Astrocyte of the cerebellum (primary cell): ENCODE measurements around the gene M6PR.
"Not testable (repeated sequence)": the region's sequence is repeated elsewhere in the genome, so short reads cannot be mapped to it uniquely, and the experiment has no call there.

Source experiments
- DNase-seq: peaks from one replicate; pipeline ENCODE4 v3.0.0-alpha.2; 2011; ENCODE audit warnings: low read depth
- H3K4me3 ChIP-seq: 2 replicates; pipeline ENCODE4 v1.5.1; 2011; ENCODE audit warnings: mild to moderate bottlenecking, low read depth, low read length, moderate library complexity
- in situ Hi-C: cut with HindIII; loops from 2 replicates; pipeline ENCODE4 v1.10.0; 2017; ENCODE audit warnings: low sequenced_read_pairs
- TF ChIP-seq, protein P1 (sequence below): IDR thresholded peaks from 2 replicates; pipeline ENCODE4 v1.5.1; 2012; ENCODE audit warnings: low read length, low read depth, moderate library complexity, mild to moderate bottlenecking; ENCODE audit errors: missing control alignments

M6PR gene

DNA sequence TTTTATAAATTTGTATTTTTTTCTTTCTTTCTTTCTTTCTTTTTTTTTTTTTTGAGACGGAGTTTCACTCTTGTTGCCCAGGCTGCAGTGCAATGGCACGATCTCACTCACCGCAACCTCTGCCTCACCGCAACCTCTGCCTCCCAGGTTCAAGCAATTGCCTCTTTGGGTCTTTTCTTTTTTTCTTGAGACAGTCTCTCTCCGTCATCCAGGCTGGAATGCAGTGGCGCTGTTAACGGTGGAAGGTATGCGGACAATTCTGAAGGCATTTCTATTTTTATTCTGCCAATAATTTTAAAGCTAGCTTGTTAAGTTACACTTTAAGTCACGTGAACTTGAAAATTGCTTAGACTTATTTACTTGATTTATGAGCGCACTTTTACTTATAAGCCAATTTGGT is 43.9 kb downstream of the M6PR start:
- no peak overlapping the region for H3K4me3 ChIP-seq
- TF ChIP-seq, protein P1, sequence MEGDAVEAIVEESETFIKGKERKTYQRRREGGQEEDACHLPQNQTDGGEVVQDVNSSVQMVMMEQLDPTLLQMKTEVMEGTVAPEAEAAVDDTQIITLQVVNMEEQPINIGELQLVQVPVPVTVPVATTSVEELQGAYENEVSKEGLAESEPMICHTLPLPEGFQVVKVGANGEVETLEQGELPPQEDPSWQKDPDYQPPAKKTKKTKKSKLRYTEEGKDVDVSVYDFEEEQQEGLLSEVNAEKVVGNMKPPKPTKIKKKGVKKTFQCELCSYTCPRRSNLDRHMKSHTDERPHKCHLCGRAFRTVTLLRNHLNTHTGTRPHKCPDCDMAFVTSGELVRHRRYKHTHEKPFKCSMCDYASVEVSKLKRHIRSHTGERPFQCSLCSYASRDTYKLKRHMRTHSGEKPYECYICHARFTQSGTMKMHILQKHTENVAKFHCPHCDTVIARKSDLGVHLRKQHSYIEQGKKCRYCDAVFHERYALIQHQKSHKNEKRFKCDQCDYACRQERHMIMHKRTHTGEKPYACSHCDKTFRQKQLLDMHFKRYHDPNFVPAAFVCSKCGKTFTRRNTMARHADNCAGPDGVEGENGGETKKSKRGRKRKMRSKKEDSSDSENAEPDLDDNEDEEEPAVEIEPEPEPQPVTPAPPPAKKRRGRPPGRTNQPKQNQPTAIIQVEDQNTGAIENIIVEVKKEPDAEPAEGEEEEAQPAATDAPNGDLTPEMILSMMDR = no peak
- in situ Hi-C loops = no loop called here
- no peak for DNase-seq

DNA sequence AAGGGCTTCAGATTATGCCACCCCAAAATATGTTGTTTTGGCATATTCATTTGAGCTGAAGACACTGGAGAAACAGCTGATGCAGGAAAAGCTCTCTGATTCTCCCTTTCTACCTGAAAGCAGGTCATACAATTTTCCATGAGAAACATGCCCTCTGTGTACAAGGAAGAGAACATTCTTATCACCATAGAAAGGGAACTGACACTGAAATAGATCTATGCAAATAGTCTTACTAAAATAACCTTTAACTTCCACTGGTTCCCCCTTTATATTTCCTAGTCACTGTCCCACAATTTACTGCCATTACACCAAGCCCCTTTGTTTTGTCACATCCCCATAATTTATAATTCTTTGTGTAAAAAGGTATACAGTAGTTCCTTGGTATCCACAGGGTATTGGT is 44.8 kb downstream of the M6PR start:
- no peak overlapping the region for H3K4me3 ChIP-seq
- in situ Hi-C loops = no loop called here
- TF ChIP-seq, protein P1 = no peak
- no peak for DNase-seq

DNA sequence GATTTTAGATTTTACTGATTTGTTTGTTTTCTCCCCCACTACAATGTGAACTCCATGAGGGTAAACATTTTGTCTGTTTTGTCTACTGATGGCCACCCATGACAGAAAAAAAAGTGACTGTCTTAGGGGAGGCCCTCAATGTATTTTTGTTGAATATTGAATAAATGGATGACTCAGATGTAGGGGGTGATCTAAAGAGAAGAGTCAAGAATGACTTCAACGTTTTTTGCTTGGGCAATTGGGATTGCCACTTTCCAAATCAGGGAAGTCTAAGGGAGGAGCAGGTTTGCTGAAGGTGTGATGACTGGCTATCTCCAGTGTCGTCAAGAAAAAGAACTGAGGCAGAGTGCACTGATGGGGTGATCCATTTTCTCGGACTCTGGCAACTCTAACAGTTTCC is 45.8 kb downstream of the M6PR start:
- no peak overlapping the region for H3K4me3 ChIP-seq
- TF ChIP-seq, protein P1 = no peak
- DNase-seq = no peak
- in situ Hi-C loops = no loop called here

DNA sequence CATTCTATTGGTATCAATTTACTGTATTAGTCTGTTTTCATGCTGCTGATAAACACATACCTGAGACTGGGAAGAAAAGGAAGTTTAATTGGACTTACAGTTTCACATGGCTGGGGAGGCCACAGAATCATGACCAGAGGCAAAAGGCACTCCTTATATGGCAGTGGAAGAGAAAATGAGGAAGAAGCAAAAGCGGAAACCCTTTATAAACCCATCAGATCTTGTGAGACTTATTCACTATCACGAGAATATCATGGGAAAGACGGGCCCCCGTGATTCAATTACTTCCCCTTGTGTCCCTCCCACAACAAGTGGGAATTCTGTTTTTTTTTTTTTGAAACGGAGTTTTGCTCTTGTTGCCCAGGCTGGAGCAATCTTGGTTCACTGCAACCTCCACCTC is 46.7 kb downstream of the M6PR start:
- H3K4me3 ChIP-seq, in situ Hi-C loops, DNase-seq: not testable (repeated sequence)

DNA sequence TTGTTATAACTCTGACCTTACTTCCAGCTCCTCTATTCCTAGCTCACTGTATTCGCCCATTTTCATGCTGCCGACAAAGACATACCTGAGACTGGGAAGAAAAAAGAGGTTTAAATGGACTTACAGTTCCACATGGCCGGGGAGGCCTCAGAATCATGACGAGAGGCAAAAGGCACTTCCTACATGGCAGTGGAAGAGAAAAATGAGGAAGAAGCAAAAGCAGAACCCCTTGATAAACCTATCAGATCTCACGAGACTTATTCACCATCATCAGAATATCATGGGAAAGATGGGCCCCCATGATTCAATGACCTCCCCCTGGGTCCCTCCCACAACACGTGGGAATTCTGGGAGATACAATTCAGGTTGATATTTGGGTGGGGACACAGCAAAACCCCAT is 49.6 kb downstream of the M6PR start:
- TF ChIP-seq, protein P1 = no peak
- no peak overlapping the region for H3K4me3 ChIP-seq
- in situ Hi-C loops = no loop called here
- no peak for DNase-seq

DNA sequence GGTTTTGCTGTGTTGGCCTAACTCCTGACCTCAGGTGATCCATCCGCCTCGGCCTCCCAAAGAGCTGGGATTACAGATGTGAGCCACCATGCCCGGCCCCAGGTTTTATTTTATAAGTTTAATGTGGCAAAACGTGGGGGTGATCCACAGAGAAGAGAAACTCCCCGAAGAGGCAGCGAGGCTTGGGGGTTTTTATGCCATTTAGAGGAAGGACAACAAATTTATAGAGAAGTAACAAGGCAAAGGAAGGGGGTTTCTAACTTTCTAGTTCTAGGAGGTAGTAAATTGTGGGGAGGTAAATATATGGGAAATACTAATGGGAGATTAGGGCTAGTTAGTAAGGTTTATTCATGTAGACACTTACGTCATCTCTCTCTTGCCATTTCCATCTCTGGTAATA is 52.4 kb downstream of the M6PR start:
- TF ChIP-seq, protein P1 = no peak
- DNase-seq = no peak
- in situ Hi-C loops = no loop called here
- H3K4me3 ChIP-seq = no peak overlapping the region

DNA sequence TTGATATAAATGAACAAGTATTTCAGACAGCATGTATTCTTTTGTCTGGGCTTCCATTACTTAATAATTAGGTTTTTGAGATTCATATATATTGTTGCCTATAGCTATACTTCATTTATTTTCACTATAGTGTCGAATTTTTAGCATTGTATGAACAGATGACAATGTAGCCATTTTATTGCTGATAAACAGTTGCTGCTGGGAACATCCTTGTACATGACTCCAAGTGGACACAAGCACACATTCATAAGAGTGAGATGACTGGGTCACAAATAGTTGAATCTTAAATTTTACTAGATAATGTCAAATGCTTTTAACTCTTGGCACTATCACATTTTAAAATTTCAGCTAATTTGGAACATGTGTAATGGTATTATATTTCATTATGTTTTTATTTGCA is 54.5 kb downstream of the M6PR start:
- DNase-seq = no peak
- H3K4me3 ChIP-seq = no peak overlapping the region
- TF ChIP-seq, protein P1 = no peak
- in situ Hi-C loops = no loop called here
